SK-N-SH (cell line): ENCODE data around the gene AGO3. TPM values are rescaled to one million over a fixed set of nuclear protein-coding genes. Genes with fewer than 3 reads are reported as not detected.

Experiments
- CTCF ChIA-PET: fragments of 300-600, 350-600 bp; formaldehyde crosslinking; extraction: SDS; loops from one replicate; lab custom pipeline; 2021; lab: Yijun Ruan, JAX
- POLR2A ChIA-PET: fragments of 350-600 bp; sonication (Branson Sonifier 250); formaldehyde crosslinking; extraction: SDS; loops from one replicate; lab custom pipeline; 2020; ENCODE audit warnings: antibody characterized with exemption, inconsistent platforms; lab: Yijun Ruan, JAX
- DNase-seq: peaks from one replicate; pipeline ENCODE4 v3.0.0; 2012
- H2AFZ ChIP-seq: fragments of 200-600 bp; sonication (generic); 2 replicates; pipeline ENCODE4 v1.8.1; 2016; ENCODE audit warnings: antibody characterized with exemption, mild to moderate bottlenecking, low read depth
- H3F3A ChIP-seq: fragments of 200-600 bp; sonication (generic); replicated peaks from 2 replicates; pipeline ENCODE3; 2016; ENCODE audit warnings: antibody characterized with exemption, mild to moderate bottlenecking; ENCODE audit not compliant: insufficient read depth
- H3K27ac ChIP-seq, 2 experiments: fragments of 200-500 bp in 1 of 2; fragments of 200-600 bp in 1 of 2; sonication (Bioruptor generic) in 1 of 2; sonication (generic), shearing (Covaris generic) in 1 of 2; 2 replicates each; pipeline versions ENCODE4 v1.5.1 to v1.6.1; 2014 to 2016; ENCODE audit warnings: low read depth in 2 of 2, inconsistent platforms in 1 of 2, low read length in 1 of 2, mild to moderate bottlenecking in 1 of 2, mixed read lengths in 1 of 2
- H3K27me3 ChIP-seq: fragments of 200-600 bp; sonication (generic), shearing (Covaris generic); 2 replicates; pipeline ENCODE4 v1.6.1; 2016; ENCODE audit warnings: mixed run types; ENCODE audit not compliant: insufficient read depth
- H3K36me3 ChIP-seq, 2 experiments: fragments of 200-500 bp in 1 of 2; fragments of 200-600 bp in 1 of 2; sonication (Bioruptor generic) in 1 of 2; sonication (generic) in 1 of 2; replicated peaks in 1 of 2; 2 replicates each; pipeline versions ENCODE3 to v1.5.1; 2014 to 2016; ENCODE audit warnings: low read length in 1 of 2, mild to moderate bottlenecking in 1 of 2; ENCODE audit not compliant: insufficient read depth in 2 of 2, control insufficient read depth in 1 of 2
- H3K4me1 ChIP-seq, 2 experiments: fragments of 200-500 bp in 1 of 2; fragments of 200-600 bp in 1 of 2; sonication (Bioruptor generic) in 1 of 2; sonication (generic), shearing (Covaris generic) in 1 of 2; 2 replicates each; pipeline versions ENCODE4 v1.5.1 to v1.6.1; 2014 to 2016; ENCODE audit warnings: low read depth in 1 of 2, low read length in 1 of 2, mixed run types in 1 of 2; ENCODE audit not compliant: insufficient read depth in 2 of 2, control insufficient read depth in 1 of 2
- H3K4me2 ChIP-seq: fragments of 200-600 bp; sonication (generic), shearing (Covaris generic); 2 replicates; pipeline ENCODE4 v1.6.1; 2017; ENCODE audit warnings: mixed run types
- H3K4me3 ChIP-seq, 2 experiments: fragments of 200-500 bp in 1 of 2; fragments of 200-600 bp in 1 of 2; sonication (Bioruptor generic) in 1 of 2; sonication (generic), shearing (Covaris generic) in 1 of 2; 2 replicates each; pipeline versions ENCODE4 v1.5.1 to v1.8.1; 2014 to 2016; ENCODE audit warnings: low read depth in 2 of 2, inconsistent platforms in 1 of 2, low read length in 1 of 2, mild to moderate bottlenecking in 1 of 2, mixed read lengths in 1 of 2, moderate library complexity in 1 of 2
- H3K79me2 ChIP-seq: fragments of 200-600 bp; sonication (generic); 2 replicates; pipeline ENCODE4 v1.8.1; 2017; ENCODE audit warnings: mild to moderate bottlenecking; ENCODE audit not compliant: insufficient read depth
- H3K9ac ChIP-seq: fragments of 200-600 bp; sonication (generic); 2 replicates; pipeline ENCODE4 v1.6.1; 2017; ENCODE audit warnings: mixed run types
- H3K9me2 ChIP-seq: fragments of 200-600 bp; sonication (generic); 2 replicates; pipeline ENCODE4 v1.6.1; 2017; ENCODE audit warnings: mixed run types
- H3K9me3 ChIP-seq: fragments of 200-600 bp; sonication (generic); 2 replicates; pipeline ENCODE4 v1.6.1; 2017; ENCODE audit warnings: mixed run types, mild to moderate bottlenecking, moderate library complexity
- H4K20me1 ChIP-seq: fragments of 200-600 bp; sonication (generic); 2 replicates; pipeline ENCODE4 v1.6.1; 2017; ENCODE audit warnings: mild to moderate bottlenecking, mixed run types; ENCODE audit not compliant: insufficient read depth
- ELF1 ChIP-seq: IDR thresholded peaks from 2 replicates; pipeline ENCODE4 v1.4.0; 2012
- EP300 ChIP-seq, 2 experiments: IDR thresholded peaks; 2 replicates each; pipeline versions ENCODE4 v1.4.0 to v1.6.1; 2012; ENCODE audit warnings: borderline replicate concordance in 1 of 2, low read depth in 1 of 2, low read length in 1 of 2
- GABPA ChIP-seq: IDR thresholded peaks from 2 replicates; pipeline ENCODE4 v1.4.0; 2012; ENCODE audit warnings: low read depth, mild to moderate bottlenecking
- POLR2AphosphoS5 ChIP-seq: IDR thresholded peaks from 2 replicates; pipeline ENCODE4 v1.6.1; 2012; ENCODE audit warnings: low read depth, low read length
- RXRA ChIP-seq: IDR thresholded peaks from 2 replicates; pipeline ENCODE4 v1.4.0; 2012; ENCODE audit warnings: low read depth, mild to moderate bottlenecking, borderline replicate concordance
- SIN3A ChIP-seq: IDR thresholded peaks from 2 replicates; pipeline ENCODE4 v1.6.1; 2012; ENCODE audit warnings: low read depth, mild to moderate bottlenecking, low read length, moderate library complexity, borderline replicate concordance
- SMC3 ChIP-seq: IDR thresholded peaks from 2 replicates; pipeline ENCODE4 v1.6.1; 2012; ENCODE audit warnings: low read depth, low read length, improper control_type of control experiment
- TEAD4 ChIP-seq: IDR thresholded peaks from 2 replicates; pipeline ENCODE4 v1.4.0; 2012; ENCODE audit warnings: mild to moderate bottlenecking, borderline replicate concordance; ENCODE audit not compliant: insufficient read depth
- WGBS: methylation state at CpG from one replicate; pipeline ENCODE4 v1.1.6; 2017; ENCODE audit warnings: low lambda C conversion rate; 5-methylcytosine and 5-hydroxymethylcytosine counted together
- polyA plus RNA-seq, 3 experiments: library from polyadenylated mRNA; depleted of rRNA; stranded (reverse); fragments of >200 nt; gene quantifications; 2 replicates each; pipeline ENCODE4 v1.2.3, GENCODE V29; 2012
- TF ChIP-seq, protein P1 (sequence below): fragments of 150-350 bp; IDR thresholded peaks from 2 replicates; pipeline ENCODE4 v1.6.1; 2016; ENCODE audit warnings: mild to moderate bottlenecking, low read depth, low read length
- TF ChIP-seq, protein P2 (sequence below): IDR thresholded peaks from 2 replicates; pipeline ENCODE4 v1.4.0; 2012; ENCODE audit warnings: low read depth, borderline replicate concordance
- TF ChIP-seq, protein P3 (sequence below): IDR thresholded peaks from 2 replicates; pipeline ENCODE4; 2012

Gene AGO3
- polyA plus RNA-seq, 1 of the 3 experiments (the other 2 are of a cell fraction) = 6.7 TPM

DNA sequence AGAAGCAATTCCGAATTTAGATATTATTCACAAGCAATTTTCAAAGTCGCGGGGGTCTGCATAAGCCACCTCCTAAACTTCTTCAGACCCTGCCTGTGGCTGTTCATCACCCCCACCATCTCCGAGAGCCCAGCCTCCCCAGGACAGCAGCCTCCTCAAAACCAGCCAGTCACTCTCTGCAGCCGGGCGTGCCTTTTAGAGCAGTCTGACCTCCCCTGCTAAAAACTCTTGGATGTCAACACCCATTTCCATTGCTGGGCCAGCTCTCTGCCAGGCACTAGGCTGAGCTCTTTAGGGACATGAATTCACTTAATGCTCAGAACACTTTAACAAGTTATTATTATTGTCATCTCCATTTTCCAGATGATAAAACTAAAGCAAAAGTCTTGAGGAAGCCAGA is 169.5 kb downstream of the AGO3 start (continued):
- TF ChIP-seq, protein P1, sequence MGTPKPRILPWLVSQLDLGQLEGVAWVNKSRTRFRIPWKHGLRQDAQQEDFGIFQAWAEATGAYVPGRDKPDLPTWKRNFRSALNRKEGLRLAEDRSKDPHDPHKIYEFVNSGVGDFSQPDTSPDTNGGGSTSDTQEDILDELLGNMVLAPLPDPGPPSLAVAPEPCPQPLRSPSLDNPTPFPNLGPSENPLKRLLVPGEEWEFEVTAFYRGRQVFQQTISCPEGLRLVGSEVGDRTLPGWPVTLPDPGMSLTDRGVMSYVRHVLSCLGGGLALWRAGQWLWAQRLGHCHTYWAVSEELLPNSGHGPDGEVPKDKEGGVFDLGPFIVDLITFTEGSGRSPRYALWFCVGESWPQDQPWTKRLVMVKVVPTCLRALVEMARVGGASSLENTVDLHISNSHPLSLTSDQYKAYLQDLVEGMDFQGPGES = no peak

DNA sequence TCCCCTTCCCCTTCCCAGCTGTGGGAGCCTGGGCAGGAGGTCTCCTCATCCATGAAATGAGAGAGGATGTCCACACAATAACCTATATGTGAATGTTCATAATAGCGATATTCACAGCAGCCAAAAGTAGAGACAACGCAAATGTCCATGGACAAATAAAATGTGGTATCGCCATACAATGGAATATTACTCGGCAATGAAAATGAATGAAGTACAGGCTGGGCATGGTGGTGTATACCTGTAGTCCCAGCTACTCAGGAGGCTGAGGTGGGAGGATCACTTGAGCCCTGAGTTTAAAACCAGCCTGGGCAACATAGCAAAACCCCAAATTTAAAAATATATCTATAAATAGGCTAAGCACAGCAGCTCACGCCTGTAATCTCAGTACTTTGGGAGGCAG is 170.6 kb downstream of the AGO3 start:
- H3K27ac ChIP-seq = no peak overlapping the region
- H3K9me3 ChIP-seq = no peaks in the 10 kb centered on the region
- WGBS = 90% methylated on average over 5 of the region's 5 CpGs
- H3K79me2 ChIP-seq = no peaks in the 10 kb centered on the region
- ChIA-PET CTCF (interaction anchor here (0.5 to 32.6 kb wide), 6 partner anchors 16 to 86 kb away, joined by 3 to 700 read pairs (median 4); partner anchors contain the start of gene TEKT2), POLR2A (no interaction called here)
- H3F3A ChIP-seq = no peaks in the 10 kb centered on the region
- TF ChIP-seq EP300 (IDR thresholded peaks at IDR 0.05; ENCODE audit: borderline replicate concordance in 1 of 2, low read depth in 1 of 2, low read length in 1 of 2) (no peak), SMC3 (no peak), GABPA (no peak), ELF1 (no peak), POLR2AphosphoS5 (no peak), SIN3A (no peak), RXRA (no peak), TEAD4 (no peak)
- TF ChIP-seq, protein P1 = no peak
- TF ChIP-seq, protein P2, sequence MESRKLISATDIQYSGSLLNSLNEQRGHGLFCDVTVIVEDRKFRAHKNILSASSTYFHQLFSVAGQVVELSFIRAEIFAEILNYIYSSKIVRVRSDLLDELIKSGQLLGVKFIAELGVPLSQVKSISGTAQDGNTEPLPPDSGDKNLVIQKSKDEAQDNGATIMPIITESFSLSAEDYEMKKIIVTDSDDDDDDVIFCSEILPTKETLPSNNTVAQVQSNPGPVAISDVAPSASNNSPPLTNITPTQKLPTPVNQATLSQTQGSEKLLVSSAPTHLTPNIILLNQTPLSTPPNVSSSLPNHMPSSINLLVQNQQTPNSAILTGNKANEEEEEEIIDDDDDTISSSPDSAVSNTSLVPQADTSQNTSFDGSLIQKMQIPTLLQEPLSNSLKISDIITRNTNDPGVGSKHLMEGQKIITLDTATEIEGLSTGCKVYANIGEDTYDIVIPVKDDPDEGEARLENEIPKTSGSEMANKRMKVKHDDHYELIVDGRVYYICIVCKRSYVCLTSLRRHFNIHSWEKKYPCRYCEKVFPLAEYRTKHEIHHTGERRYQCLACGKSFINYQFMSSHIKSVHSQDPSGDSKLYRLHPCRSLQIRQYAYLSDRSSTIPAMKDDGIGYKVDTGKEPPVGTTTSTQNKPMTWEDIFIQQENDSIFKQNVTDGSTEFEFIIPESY = no peak
- TF ChIP-seq, protein P3, sequence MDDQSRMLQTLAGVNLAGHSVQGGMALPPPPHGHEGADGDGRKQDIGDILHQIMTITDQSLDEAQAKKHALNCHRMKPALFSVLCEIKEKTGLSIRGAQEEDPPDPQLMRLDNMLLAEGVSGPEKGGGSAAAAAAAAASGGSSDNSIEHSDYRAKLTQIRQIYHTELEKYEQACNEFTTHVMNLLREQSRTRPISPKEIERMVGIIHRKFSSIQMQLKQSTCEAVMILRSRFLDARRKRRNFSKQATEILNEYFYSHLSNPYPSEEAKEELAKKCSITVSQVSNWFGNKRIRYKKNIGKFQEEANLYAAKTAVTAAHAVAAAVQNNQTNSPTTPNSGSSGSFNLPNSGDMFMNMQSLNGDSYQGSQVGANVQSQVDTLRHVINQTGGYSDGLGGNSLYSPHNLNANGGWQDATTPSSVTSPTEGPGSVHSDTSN = no peak
- H3K4me3 ChIP-seq = no peak overlapping the region
- H4K20me1 ChIP-seq = no peaks in the 10 kb centered on the region
- no peak overlapping the region for H3K9ac ChIP-seq
- no peak for DNase-seq
- peaks cover 0 to 27% of the 10 kb centered on the region in 2 experiments; a peak in 1 of 4 replicates for H3K4me1 ChIP-seq
- no peak overlapping the region for H2AFZ ChIP-seq
- H3K36me3 ChIP-seq = peaks cover 0 to 3% of the 10 kb centered on the region in 2 experiments
- H3K4me2 ChIP-seq = no peak overlapping the region
- H3K27me3 ChIP-seq = no peaks in the 10 kb centered on the region
- no peaks in the 10 kb centered on the region for H3K9me2 ChIP-seq
